CD4-positive, alpha-beta memory T cell (primary cell): ENCODE data around the gene ASB9. TPM values are rescaled to one million over a fixed set of nuclear protein-coding genes. Genes with fewer than 3 reads are reported as not detected.
A peak's percentile ranks its signal among the peaks of the same experiment; 100 is the strongest.

Experiments used
- CTCF ChIA-PET: fragments of 350-600 bp; sonication (Branson Sonifier 250); formaldehyde crosslinking; loops from one replicate; lab custom pipeline; 2021; ENCODE audit warnings: inconsistent platforms; ENCODE audit not compliant: partially characterized antibody; lab: Charles Lee
- POLR2A ChIA-PET: fragments of 350-600 bp; sonication (Branson Sonifier 250); formaldehyde crosslinking; loops from one replicate; lab custom pipeline; 2021; ENCODE audit not compliant: partially characterized antibody; lab: Charles Lee
- DNase-seq, 5 donors: peaks; one replicate each; pipeline versions ENCODE4 v3.0.0 to v3.0.0-alpha.2; 2020 to 2022; ENCODE audit warnings: mixed read lengths in 1 of 5
- H3K27ac ChIP-seq: one replicate; pipeline ENCODE4 v1.7.0; 2013; ENCODE audit warnings: low read depth, low read length
- H3K27me3 ChIP-seq: 2 replicates; pipeline ENCODE4 v1.7.0; 2013; ENCODE audit warnings: mild to moderate bottlenecking, low read length, moderate library complexity; ENCODE audit not compliant: insufficient read depth
- H3K36me3 ChIP-seq: 2 replicates; pipeline ENCODE4 v1.7.0; 2013; ENCODE audit warnings: mild to moderate bottlenecking, low read length, moderate library complexity; ENCODE audit not compliant: insufficient read depth
- H3K4me1 ChIP-seq: 2 replicates; pipeline ENCODE4 v1.7.0; 2013; ENCODE audit warnings: mild to moderate bottlenecking, low read length, moderate library complexity; ENCODE audit not compliant: insufficient read depth
- H3K4me3 ChIP-seq, 2 donors: one replicate each; pipeline ENCODE4 v1.7.0; 2013; ENCODE audit warnings: low read length in 2 of 2, mild to moderate bottlenecking in 1 of 2
- H3K9me3 ChIP-seq, 2 donors: one replicate each; pipeline ENCODE4 v1.7.0; 2013; ENCODE audit warnings: low read length in 2 of 2, control low read depth in 1 of 2; ENCODE audit not compliant: control insufficient read depth in 1 of 2
- H3K27ac Mint-ChIP-seq, 7 donors: one replicate each; pipeline ENCODE4 v1.8.0; 2020 to 2021; ENCODE audit warnings: mixed read lengths in 7 of 7, mild to moderate bottlenecking in 6 of 7, inconsistent platforms in 3 of 7, moderate library complexity in 3 of 7
- H3K27me3 Mint-ChIP-seq, 2 donors: one replicate each; pipeline ENCODE4 v1.8.0; 2020 to 2021; ENCODE audit warnings: mixed read lengths in 2 of 2
- H3K36me3 Mint-ChIP-seq, 2 donors: one replicate each; pipeline ENCODE4 v1.8.0; 2020 to 2021; ENCODE audit warnings: mixed read lengths in 2 of 2, inconsistent platforms in 1 of 2, mild to moderate bottlenecking in 1 of 2
- H3K4me1 Mint-ChIP-seq, 4 donors: one replicate each; pipeline ENCODE4 v1.8.0; 2020 to 2021; ENCODE audit warnings: mixed read lengths in 4 of 4, mild to moderate bottlenecking in 1 of 4
- H3K4me3 Mint-ChIP-seq, 8 donors: one replicate each; pipeline ENCODE4 v1.8.0; 2020 to 2021; ENCODE audit warnings: mixed read lengths in 8 of 8, mild to moderate bottlenecking in 7 of 8, moderate library complexity in 6 of 8, inconsistent platforms in 3 of 8
- H3K9me3 Mint-ChIP-seq, 8 donors: one replicate each; pipeline ENCODE4 v1.8.0; 2020 to 2021; ENCODE audit warnings: mixed read lengths in 8 of 8, mild to moderate bottlenecking in 5 of 8, inconsistent platforms in 3 of 8, moderate library complexity in 1 of 8
- intact Hi-C: fragments of 100-400 bp; cut with micrococcal nuclease; formaldehyde crosslinking; loops from one replicate; pipeline ENCODE4 v1.15.1; 2023
- polyA plus RNA-seq, 2 donors: library from polyadenylated mRNA; unstranded; fragments of 300-500 nt; fragmentation: Illumina TruSeq; gene quantifications; one replicate each; pipeline ENCODE4 v1.2.3, GENCODE V29; 2021
- total RNA-seq, 2 experiments: library from RNA; stranded (reverse); gene quantifications; one replicate each; pipeline ENCODE4 v1.2.3, GENCODE V29; 2021

Gene ASB9
- total and polyA plus RNA-seq, 4 experiments from 2014 or later, result 0.73 TPM; not detected in 3

GRCh38 chrX:15221321-15221720 is 48.6 kb downstream of the ASB9 start:
- ChIA-PET POLR2A (no interaction called here), CTCF (no interaction called here)
- no peaks in the 10 kb centered on the region for H3K36me3 ChIP-seq
- no peak overlapping the region for H3K27ac ChIP-seq
- no peaks in the 10 kb centered on the region for H3K27me3 Mint-ChIP-seq
- H3K27me3 ChIP-seq, result no peaks in the 10 kb centered on the region
- no peaks in the 10 kb centered on the region for H3K36me3 Mint-ChIP-seq
- H3K9me3 Mint-ChIP-seq, result no peaks in the 10 kb centered on the region
- no peak for DNase-seq
- no peaks in the 10 kb centered on the region for H3K4me1 ChIP-seq
- H3K4me3 Mint-ChIP-seq, result no peak overlapping the region
- intact Hi-C loops, result no loop called here
- H3K27ac Mint-ChIP-seq, result no peak overlapping the region
- no peaks in the 10 kb centered on the region for H3K9me3 ChIP-seq
- no peak overlapping the region for H3K4me3 ChIP-seq
- peaks cover 1 to 6% (median 2%) of the 10 kb centered on the region in 4 donors for H3K4me1 Mint-ChIP-seq

GRCh38 chrX:15217161-15217560 is 52.7 kb downstream of the ASB9 start:
- Mint-ChIP-seq H3K36me3 (no peaks in the 10 kb centered on the region), H3K4me1 (peaks cover 1 to 6% (median 2%) of the 10 kb centered on the region in 4 donors), H3K4me3 (no peak overlapping the region), H3K9me3 (no peaks in the 10 kb centered on the region), H3K27me3 (no peaks in the 10 kb centered on the region), H3K27ac (no peak overlapping the region)
- Histone ChIP-seq H3K4me1 (no peaks in the 10 kb centered on the region), H3K9me3 (no peaks in the 10 kb centered on the region), H3K36me3 (no peaks in the 10 kb centered on the region), H3K27me3 (no peaks in the 10 kb centered on the region), H3K4me3 (no peak overlapping the region), H3K27ac (no peak overlapping the region)
- ChIA-PET CTCF (no interaction called here), POLR2A (no interaction called here)
- intact Hi-C loops, result no loop called here
- DNase-seq, result no peak

- H3K36me3 ChIP-seq, result no peaks in the 10 kb centered on the region
- intact Hi-C loops, result no loop called here
- Mint-ChIP-seq H3K27ac (no peak overlapping the region), H3K9me3 (no peaks in the 10 kb centered on the region), H3K4me3 (no peak overlapping the region), H3K36me3 (no peaks in the 10 kb centered on the region), H3K27me3 (no peaks in the 10 kb centered on the region), H3K4me1 (peaks cover 0 to 6% (median 2%) of the 10 kb centered on the region in 4 donors)
- no peak overlapping the region for H3K4me3 ChIP-seq
- no peaks in the 10 kb centered on the region for H3K9me3 ChIP-seq
- DNase-seq, result no peak
- CTCF ChIA-PET, result no interaction called here
- no peak overlapping the region for H3K27ac ChIP-seq
- POLR2A ChIA-PET, result no interaction called here
- H3K4me1 ChIP-seq, result no peaks in the 10 kb centered on the region
- H3K27me3 ChIP-seq, result no peaks in the 10 kb centered on the region
Measured at GRCh38 chrX:15216280-15216679, 53.6 kb downstream of the ASB9 start.

GRCh38 chrX:15215366-15215765 is 54.5 kb downstream of the ASB9 start:
- H3K4me3 Mint-ChIP-seq, result no peak overlapping the region
- no peaks in the 10 kb centered on the region for H3K9me3 Mint-ChIP-seq
- H3K9me3 ChIP-seq, result no peaks in the 10 kb centered on the region
- no peaks in the 10 kb centered on the region for H3K27me3 ChIP-seq
- intact Hi-C loops, result no loop called here
- peaks cover 0 to under 1% (median 0%) of the 10 kb centered on the region in 4 donors for H3K4me1 Mint-ChIP-seq
- H3K36me3 ChIP-seq, result no peaks in the 10 kb centered on the region
- no peak for DNase-seq
- H3K27ac Mint-ChIP-seq, result no peak overlapping the region
- H3K36me3 Mint-ChIP-seq, result no peaks in the 10 kb centered on the region
- no peak overlapping the region for H3K27ac ChIP-seq
- H3K27me3 Mint-ChIP-seq, result no peaks in the 10 kb centered on the region
- ChIA-PET CTCF (interaction anchor here (0.8 kb wide), 1 partner anchor 13 kb away, joined by 3 read pairs; no protein-coding TSS in a partner anchor), POLR2A (no interaction called here)
- no peak overlapping the region for H3K4me3 ChIP-seq
- no peaks in the 10 kb centered on the region for H3K4me1 ChIP-seq

GRCh38 chrX:15214588-15214987 is 55.3 kb downstream of the ASB9 start:
- Mint-ChIP-seq H3K9me3 (no peaks in the 10 kb centered on the region), H3K27me3 (no peaks in the 10 kb centered on the region), H3K4me1 (no peaks in the 10 kb centered on the region), H3K27ac (no peak overlapping the region), H3K4me3 (no peak overlapping the region), H3K36me3 (no peaks in the 10 kb centered on the region)
- Histone ChIP-seq H3K4me1 (no peaks in the 10 kb centered on the region), H3K27me3 (no peaks in the 10 kb centered on the region), H3K27ac (no peak overlapping the region), H3K4me3 (no peak overlapping the region), H3K9me3 (no peaks in the 10 kb centered on the region), H3K36me3 (no peaks in the 10 kb centered on the region)
- no peak for DNase-seq
- ChIA-PET POLR2A (no interaction called here), CTCF (interaction anchor here (1.0 kb wide), 1 partner anchor 13 kb away, joined by 3 read pairs; no protein-coding TSS in a partner anchor)
- intact Hi-C loops, result no loop called here

GRCh38 chrX:15209096-15209495 is 60.8 kb downstream of the ASB9 start:
- Mint-ChIP-seq H3K9me3 (no peaks in the 10 kb centered on the region), H3K27ac (no peak overlapping the region), H3K4me3 (no peak overlapping the region), H3K36me3 (no peaks in the 10 kb centered on the region), H3K27me3 (no peaks in the 10 kb centered on the region), H3K4me1 (peaks cover 17 to 30% (median 19%) of the 10 kb centered on the region in 4 donors)
- Histone ChIP-seq H3K9me3 (no peaks in the 10 kb centered on the region), H3K27ac (no peak overlapping the region), H3K4me3 (no peak overlapping the region), H3K4me1 (peaks cover 20% of the 10 kb centered on the region), H3K27me3 (no peaks in the 10 kb centered on the region), H3K36me3 (no peaks in the 10 kb centered on the region)
- CTCF ChIA-PET, result interaction anchor here (0.8 kb wide), 1 partner anchor 64 kb away, joined by 3 read pairs; no protein-coding TSS in a partner anchor
- intact Hi-C loops, result no loop called here
- DNase-seq, result no peak
- POLR2A ChIA-PET, result no interaction called here

- no peaks in the 10 kb centered on the region for H3K36me3 ChIP-seq
- no peaks in the 10 kb centered on the region for H3K36me3 Mint-ChIP-seq
- POLR2A ChIA-PET, result no interaction called here
- CTCF ChIA-PET, result interaction anchor here (0.8 kb wide), 1 partner anchor 63 kb away, joined by 3 read pairs; no protein-coding TSS in a partner anchor
- no peaks in the 10 kb centered on the region for H3K9me3 Mint-ChIP-seq
- no peak overlapping the region for H3K4me3 Mint-ChIP-seq
- peak overlapping the region in 1 of 7 donors; percentile 32 for H3K27ac Mint-ChIP-seq
- no peak overlapping the region for H3K4me3 ChIP-seq
- peaks cover 29% of the 10 kb centered on the region for H3K4me1 ChIP-seq
- no peak overlapping the region for H3K27ac ChIP-seq
- no peaks in the 10 kb centered on the region for H3K9me3 ChIP-seq
- no peak for DNase-seq
- intact Hi-C loops, result no loop called here
- peaks cover 23 to 41% (median 28%) of the 10 kb centered on the region in 4 donors for H3K4me1 Mint-ChIP-seq
- H3K27me3 ChIP-seq, result no peaks in the 10 kb centered on the region
- H3K27me3 Mint-ChIP-seq, result no peaks in the 10 kb centered on the region
Measured at GRCh38 chrX:15207994-15208393, 61.9 kb downstream of the ASB9 start.
